Neutrophil (primary cell): ENCODE measurements around the gene OR51E2.
"Not testable (repeated sequence)": the region's sequence is repeated elsewhere in the genome, so short reads cannot be mapped to it uniquely, and the experiment has no call there.

Experiments used
- H3K27ac ChIP-seq: fragments of 200-600 bp; sonication (generic); 2 replicates; pipeline ENCODE4 v1.5.1; 2016; ENCODE audit warnings: mild to moderate bottlenecking, moderate library complexity
- H3K27me3 ChIP-seq: fragments of 200-600 bp; sonication (generic); 2 replicates; pipeline ENCODE4 v1.6.0; 2016; ENCODE audit warnings: mild to moderate bottlenecking
- H3K36me3 ChIP-seq: fragments of 200-600 bp; sonication (generic); 2 replicates; pipeline ENCODE4 v1.5.1; 2017
- H3K4me1 ChIP-seq, 2 experiments: fragments of 200-600 bp in 1 of 2; sonication (generic) in 1 of 2; 1 replicate in 1 of 2; 2 replicates in 1 of 2; pipeline versions ENCODE4 v1.5.1 to v1.6.1; 2013 to 2016; ENCODE audit warnings: low read depth in 1 of 2, low read length in 1 of 2, mild to moderate bottlenecking in 1 of 2, moderate library complexity in 1 of 2; ENCODE audit not compliant: control insufficient read depth in 1 of 2, insufficient read depth in 1 of 2
- H3K4me3 ChIP-seq, 2 experiments: fragments of 200-600 bp in 1 of 2; sonication (generic) in 1 of 2; 1 replicate in 1 of 2; 2 replicates in 1 of 2; pipeline ENCODE4 v1.5.1; 2013 to 2016; ENCODE audit warnings: low read depth in 1 of 2, low read length in 1 of 2, mild to moderate bottlenecking in 1 of 2, moderate library complexity in 1 of 2
- H3K9me3 ChIP-seq: fragments of 200-600 bp; sonication (generic); 2 replicates; pipeline ENCODE4 v1.5.1; 2016
- CTCF ChIP-seq: fragments of 200-600 bp; sonication (generic); IDR thresholded peaks from 2 replicates; pipeline ENCODE4 v1.5.1; 2016; ENCODE audit warnings: antibody characterized with exemption

OR51E2 gene, protein sequence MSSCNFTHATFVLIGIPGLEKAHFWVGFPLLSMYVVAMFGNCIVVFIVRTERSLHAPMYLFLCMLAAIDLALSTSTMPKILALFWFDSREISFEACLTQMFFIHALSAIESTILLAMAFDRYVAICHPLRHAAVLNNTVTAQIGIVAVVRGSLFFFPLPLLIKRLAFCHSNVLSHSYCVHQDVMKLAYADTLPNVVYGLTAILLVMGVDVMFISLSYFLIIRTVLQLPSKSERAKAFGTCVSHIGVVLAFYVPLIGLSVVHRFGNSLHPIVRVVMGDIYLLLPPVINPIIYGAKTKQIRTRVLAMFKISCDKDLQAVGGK

DNA sequence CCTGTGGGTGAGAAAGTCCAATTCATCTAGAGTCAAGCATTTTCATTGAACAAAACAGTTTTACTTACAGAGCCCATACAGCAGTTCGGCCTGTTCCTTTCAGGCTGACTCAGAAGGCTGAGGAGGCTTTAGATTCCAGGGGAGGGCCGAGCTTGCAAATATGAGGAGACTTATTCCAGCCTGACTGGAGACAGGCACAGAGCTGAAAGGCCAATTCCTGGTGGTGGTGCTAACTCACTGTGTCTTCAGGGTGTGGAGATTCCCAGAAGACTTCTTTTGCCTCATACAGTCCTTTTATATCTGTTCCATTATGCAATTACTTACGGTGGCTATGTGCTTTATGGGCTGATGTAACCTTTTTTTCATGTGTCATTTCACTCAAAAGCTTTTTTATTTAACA, at the start of gene OR51E2:
Gene OR51E2 (minus strand): TSS at position 269 of the 400 bp plus-strand sequence. CDS start 15,142 bp downstream, outside the sequence.
- no peaks in the 10 kb centered on the region for H3K27me3 ChIP-seq
- no peaks in the 10 kb centered on the region for H3K36me3 ChIP-seq
- H3K9me3 ChIP-seq: no peaks in the 10 kb centered on the region
- H3K27ac ChIP-seq: no peak within 1 kb of the TSS
- H3K4me3 ChIP-seq: no peak within 1 kb of the TSS
- no peak for TF ChIP-seq CTCF
- no peaks in the 10 kb centered on the region for H3K4me1 ChIP-seq

DNA sequence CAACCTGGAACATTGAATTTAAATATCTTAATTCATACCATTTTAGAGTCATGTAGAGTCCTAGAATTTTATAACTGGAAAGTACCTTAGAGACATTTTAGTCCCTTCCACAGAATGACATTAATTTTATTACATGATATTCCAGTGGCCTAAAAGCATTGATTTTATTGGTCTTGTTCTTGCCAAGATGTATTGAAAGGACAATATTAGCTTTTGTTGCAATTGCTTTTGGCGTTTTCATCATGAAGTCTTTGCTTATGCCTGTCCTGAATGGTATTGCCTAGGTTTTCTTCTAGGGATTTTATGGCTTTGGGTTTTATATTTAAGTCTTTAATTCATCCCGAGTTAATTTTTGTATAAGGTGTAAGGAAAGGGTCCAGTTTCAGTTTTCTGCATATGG, 43.1 kb upstream of the OR51E2 start:
- Histone ChIP-seq H3K27me3 (no peaks in the 10 kb centered on the region), H3K9me3 (no peaks in the 10 kb centered on the region), H3K36me3 (no peaks in the 10 kb centered on the region), H3K27ac (no peak overlapping the region), H3K4me3 (no peak overlapping the region), H3K4me1 (no peaks in the 10 kb centered on the region)
- TF ChIP-seq CTCF: no peak

DNA sequence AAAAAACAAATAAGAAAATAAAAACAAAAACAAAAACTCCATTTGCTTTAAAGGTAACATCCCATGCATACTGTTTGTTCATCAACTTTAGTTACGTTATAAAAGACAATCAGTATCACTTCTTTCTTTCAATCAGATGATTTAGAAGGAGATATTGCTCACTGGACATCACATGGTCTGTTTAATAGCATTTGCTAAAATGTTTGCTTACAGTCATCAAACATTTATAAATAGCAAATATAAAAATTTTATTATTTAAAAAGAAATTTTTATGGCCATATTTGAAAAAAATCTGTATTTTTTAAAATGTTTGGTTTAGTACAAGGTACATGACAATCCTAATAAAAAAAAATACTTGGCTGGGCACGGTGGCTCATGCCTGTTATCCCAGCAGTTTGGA, 29.5 kb upstream of the OR51E2 start:
- no peak for TF ChIP-seq CTCF
- Histone ChIP-seq H3K27ac (no peak overlapping the region), H3K4me3 (no peak overlapping the region), H3K27me3 (no peaks in the 10 kb centered on the region), H3K36me3 (no peaks in the 10 kb centered on the region), H3K9me3 (no peaks in the 10 kb centered on the region), H3K4me1 (no peaks in the 10 kb centered on the region)

GRCh38 chr11:4722616-4723534, 25.2 kb upstream of the OR51E2 start:
- H3K27ac ChIP-seq, H3K4me1 ChIP-seq, H3K4me3 ChIP-seq, H3K27me3 ChIP-seq, H3K9me3 ChIP-seq, H3K36me3 ChIP-seq: not testable (repeated sequence)

- no peak overlapping the region for H3K4me3 ChIP-seq
- no peaks in the 10 kb centered on the region for H3K36me3 ChIP-seq
- no peaks in the 10 kb centered on the region for H3K4me1 ChIP-seq
- no peaks in the 10 kb centered on the region for H3K27me3 ChIP-seq
- no peak overlapping the region for H3K27ac ChIP-seq
- no peaks in the 10 kb centered on the region for H3K9me3 ChIP-seq
- TF ChIP-seq CTCF: no peak
Observed at GRCh38 chr11:4714300-4714699, 16.6 kb upstream of the OR51E2 start.

- H3K27me3 ChIP-seq: no peaks in the 10 kb centered on the region
Observed at GRCh38 chr11:4713241-4713640, 15.6 kb upstream of the OR51E2 start.

More at GRCh38 chr11:4713241-4713640, 15.6 kb upstream of the OR51E2 start:
- no peaks in the 10 kb centered on the region for H3K9me3 ChIP-seq
- no peak overlapping the region for H3K27ac ChIP-seq
- no peaks in the 10 kb centered on the region for H3K4me1 ChIP-seq
- no peaks in the 10 kb centered on the region for H3K36me3 ChIP-seq
- no peak overlapping the region for H3K4me3 ChIP-seq
- TF ChIP-seq CTCF: no peak
